Measurements from ENCODE around the gene COX6A2. TPM values are rescaled to one million over a fixed set of nuclear protein-coding genes. Genes with fewer than 3 reads are reported as not detected.

The COX6A2 gene
- total RNA-seq, 1 donor from 2014 or later = not detected

DNA sequence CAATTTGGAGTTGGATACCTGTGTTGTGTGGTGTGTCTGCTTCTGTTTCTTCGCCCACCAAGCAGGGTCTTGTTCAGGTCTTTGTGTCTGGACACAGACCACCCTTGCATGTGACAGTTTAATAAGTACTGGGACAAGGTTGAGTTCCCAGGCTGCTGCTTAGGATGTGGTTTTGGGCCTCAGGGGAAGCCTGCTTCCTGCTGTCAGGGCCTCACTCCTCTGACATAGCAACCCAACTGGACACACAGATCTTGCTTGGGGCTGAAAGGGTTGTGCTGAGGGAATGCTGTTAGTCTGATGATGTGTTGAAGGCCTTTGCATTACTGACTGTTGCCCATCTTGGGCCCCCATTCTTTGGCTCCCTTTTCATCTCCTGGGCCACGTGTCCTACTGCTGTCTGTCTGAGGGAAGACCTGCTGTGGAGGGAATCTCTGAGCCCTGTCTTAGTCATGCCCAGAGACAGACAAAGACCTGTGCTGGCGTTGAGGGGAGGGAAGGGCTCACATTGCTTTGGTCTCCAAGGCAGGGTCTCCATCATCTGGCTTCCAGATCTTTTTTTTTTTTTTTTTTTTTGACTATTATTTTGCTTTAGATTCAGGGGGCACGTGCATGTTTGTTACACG, 39.1 kb upstream of the COX6A2 start:
- no peak for DNase-seq (ENCODE audit: low read depth)
- TF ChIP-seq, protein P1, sequence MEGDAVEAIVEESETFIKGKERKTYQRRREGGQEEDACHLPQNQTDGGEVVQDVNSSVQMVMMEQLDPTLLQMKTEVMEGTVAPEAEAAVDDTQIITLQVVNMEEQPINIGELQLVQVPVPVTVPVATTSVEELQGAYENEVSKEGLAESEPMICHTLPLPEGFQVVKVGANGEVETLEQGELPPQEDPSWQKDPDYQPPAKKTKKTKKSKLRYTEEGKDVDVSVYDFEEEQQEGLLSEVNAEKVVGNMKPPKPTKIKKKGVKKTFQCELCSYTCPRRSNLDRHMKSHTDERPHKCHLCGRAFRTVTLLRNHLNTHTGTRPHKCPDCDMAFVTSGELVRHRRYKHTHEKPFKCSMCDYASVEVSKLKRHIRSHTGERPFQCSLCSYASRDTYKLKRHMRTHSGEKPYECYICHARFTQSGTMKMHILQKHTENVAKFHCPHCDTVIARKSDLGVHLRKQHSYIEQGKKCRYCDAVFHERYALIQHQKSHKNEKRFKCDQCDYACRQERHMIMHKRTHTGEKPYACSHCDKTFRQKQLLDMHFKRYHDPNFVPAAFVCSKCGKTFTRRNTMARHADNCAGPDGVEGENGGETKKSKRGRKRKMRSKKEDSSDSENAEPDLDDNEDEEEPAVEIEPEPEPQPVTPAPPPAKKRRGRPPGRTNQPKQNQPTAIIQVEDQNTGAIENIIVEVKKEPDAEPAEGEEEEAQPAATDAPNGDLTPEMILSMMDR (conservative IDR thresholded peaks at IDR 0.05; ENCODE audit: low read depth, low read length) = no peak
- no peak overlapping the region for H3K4me3 ChIP-seq (ENCODE audit: low read depth, low read length)

DNA sequence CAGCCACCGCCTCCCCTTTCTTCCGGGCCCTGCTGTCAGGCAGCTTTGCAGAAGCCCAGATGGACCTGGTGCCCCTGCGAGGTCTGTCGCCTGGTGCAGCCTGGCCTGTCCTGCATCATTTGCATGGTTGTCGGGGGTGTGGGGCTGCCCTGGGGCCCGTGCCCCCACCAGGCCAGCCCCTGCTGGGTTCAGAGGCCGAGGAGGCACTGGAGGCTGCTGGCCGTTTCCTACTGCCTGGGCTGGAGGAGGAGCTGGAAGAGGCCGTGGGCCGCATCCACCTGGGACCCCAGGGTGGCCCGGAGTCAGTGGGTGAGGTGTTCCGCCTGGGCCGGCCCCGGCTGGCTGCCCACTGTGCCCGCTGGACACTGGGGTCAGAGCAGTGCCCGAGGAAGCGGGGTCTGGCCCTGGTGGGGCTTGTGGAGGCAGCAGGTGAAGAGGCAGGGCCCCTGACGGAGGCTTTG, 38.3 kb upstream of the COX6A2 start:
- no peak overlapping the region for H3K4me3 ChIP-seq (ENCODE audit: low read depth, low read length)

DNA sequence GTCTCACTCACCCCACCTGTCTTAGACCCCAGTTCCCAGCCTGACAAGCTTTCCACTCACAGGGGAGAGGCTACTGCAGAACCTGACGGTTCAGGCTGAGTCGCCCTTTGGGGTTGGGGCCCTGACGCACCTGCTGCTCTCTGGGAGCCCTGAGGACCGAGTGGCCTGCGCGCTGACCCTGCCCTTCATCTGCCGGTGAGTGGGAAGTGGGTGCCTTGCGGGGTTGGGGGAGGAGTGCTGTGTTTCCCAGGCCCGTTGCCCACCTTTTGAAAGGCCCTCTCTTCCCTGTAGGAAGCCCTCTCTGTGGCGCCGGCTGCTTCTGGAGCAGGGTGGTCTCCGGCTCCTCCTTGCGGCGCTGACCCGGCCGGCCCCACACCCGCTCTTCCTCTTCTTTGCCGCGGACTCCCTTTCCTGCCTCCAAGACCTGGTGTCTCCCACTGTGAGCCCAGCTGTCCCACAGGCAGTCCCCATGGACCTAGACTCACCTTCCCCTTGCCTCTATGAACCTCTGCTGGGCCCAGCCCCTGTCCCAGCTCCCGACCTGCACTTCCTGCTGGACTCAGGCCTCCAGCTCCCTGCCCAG, 37.7 kb upstream of the COX6A2 start:
- DNase-seq (ENCODE audit: low read depth) = no peak
- TF ChIP-seq, protein P1 (conservative IDR thresholded peaks at IDR 0.05; ENCODE audit: low read depth, low read length) = no peak
- no peak overlapping the region for H3K4me3 ChIP-seq (ENCODE audit: low read depth, low read length)

More for the DNA sequence above, 38.3 kb upstream of the COX6A2 start:
- DNase-seq (ENCODE audit: low read depth) = no peak
- TF ChIP-seq, protein P1 (conservative IDR thresholded peaks at IDR 0.05; ENCODE audit: low read depth, low read length) = no peak

- DNase-seq (ENCODE audit: low read depth) = no peak
- TF ChIP-seq, protein P1 (conservative IDR thresholded peaks at IDR 0.05; ENCODE audit: low read depth, low read length) = no peak
- no peak overlapping the region for H3K4me3 ChIP-seq (ENCODE audit: low read depth, low read length)
Measured at GRCh38 chr16:31464781-31465260, 36.7 kb upstream of the COX6A2 start.

DNA sequence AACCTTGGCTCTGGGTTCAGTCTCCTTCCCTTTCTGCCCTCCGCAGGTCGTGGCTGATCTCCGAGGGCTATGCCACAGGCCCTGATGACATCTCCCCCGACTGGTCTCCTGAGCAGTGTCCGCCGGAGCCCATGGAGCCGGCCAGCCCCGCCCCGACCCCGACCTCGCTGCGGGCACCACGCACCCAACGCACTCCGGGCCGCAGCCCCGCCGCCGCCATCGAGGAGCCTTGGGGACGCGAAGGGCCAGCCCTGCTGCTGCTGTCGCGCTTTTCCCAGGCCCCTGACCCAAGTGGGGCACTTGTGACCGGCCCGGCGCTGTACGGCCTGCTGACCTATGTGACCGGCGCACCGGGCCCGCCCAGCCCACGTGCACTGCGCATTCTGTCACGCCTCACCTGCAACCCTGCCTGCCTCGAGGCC, 36.2 kb upstream of the COX6A2 start:
- DNase-seq (ENCODE audit: low read depth) = no peak
- TF ChIP-seq, protein P1 (conservative IDR thresholded peaks at IDR 0.05; ENCODE audit: low read depth, low read length) = no peak
- H3K4me3 ChIP-seq (ENCODE audit: low read depth, low read length) = no peak overlapping the region

DNA sequence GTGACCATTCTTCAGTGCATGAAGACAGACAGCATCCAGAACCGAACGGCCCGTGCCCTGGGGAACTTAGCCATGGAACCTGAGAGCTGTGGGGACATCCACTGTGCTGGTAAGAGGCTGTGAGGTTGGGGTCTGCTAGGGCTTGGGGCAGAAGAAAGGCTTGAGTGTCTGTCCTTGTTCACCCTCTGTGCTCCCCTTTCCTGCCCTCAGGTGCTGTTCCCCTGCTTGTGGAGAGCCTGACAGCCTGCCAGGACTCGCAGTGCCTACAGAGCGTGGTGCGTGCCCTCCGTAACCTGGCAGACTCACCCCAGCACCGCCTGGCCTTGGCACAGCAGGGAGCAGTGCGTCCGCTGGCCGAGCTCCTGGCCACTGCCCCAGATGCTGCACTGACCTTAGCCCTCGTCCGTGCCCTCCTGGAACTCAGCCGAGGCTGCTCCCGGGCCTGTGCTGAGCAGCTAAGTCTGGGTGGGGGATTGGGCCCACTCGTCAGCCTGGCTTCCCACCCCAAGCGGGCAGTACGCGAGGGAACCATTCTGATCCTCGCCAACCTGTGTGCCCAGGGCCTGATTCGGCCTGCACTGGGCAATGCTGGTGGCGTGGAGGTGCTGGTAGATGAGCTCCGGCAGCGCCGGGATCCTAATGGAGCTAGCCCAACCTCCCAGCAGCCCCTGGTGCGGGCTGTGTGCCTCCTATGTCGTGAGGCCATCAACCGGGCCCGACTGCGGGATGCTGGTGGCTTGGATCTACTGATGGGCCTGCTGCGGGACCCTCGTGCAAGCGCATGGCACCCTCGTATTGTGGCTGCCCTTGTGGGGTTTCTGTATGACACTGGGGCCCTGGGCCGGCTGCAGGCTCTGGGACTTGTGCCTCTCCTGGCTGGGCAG, 34.0 kb upstream of the COX6A2 start:
- DNase-seq (ENCODE audit: low read depth) = no peak
- H3K4me3 ChIP-seq (ENCODE audit: low read depth, low read length) = no peak overlapping the region
- TF ChIP-seq, protein P1 (conservative IDR thresholded peaks at IDR 0.05; ENCODE audit: low read depth, low read length) = no peak
